COR-L47 (cell line): ENCODE measurements around the gene MTMR12.

Experiments used
- DNase-seq: peaks from one replicate; lab custom pipeline; 2025; lab: John Stamatoyannopoulos, UW

Gene MTMR12

GRCh38 chr5:32190095-32190494 lies 122.6 kb downstream of the MTMR12 start:
- DNase-seq: no peak

GRCh38 chr5:32187675-32188074 lies 125.1 kb downstream of the MTMR12 start:
- DNase-seq: no peak

GRCh38 chr5:32182463-32183063 lies 130.2 kb downstream of the MTMR12 start:
- no peak for DNase-seq
